Gastroesophageal sphincter (tissue), 4 donors: ENCODE measurements around the gene RPRD1B. TPM values are rescaled to one million over a fixed set of nuclear protein-coding genes. Genes with fewer than 3 reads are reported as not detected.

ENCODE experiments used
- ATAC-seq: fragments of 150-250 bp; one replicate; pipeline ENCODE4 v1.9.1; 2016; ENCODE audit warnings: mild to moderate bottlenecking, moderate library complexity
- H3K27ac ChIP-seq, 4 donors: fragments of 200-600 bp; sonication (generic) in 3 of 4; 1 replicate in 3 of 4; 2 replicates in 1 of 4; pipeline ENCODE4 v1.5.1; 2016 to 2019
- H3K27me3 ChIP-seq: fragments of 200-600 bp; sonication (generic); one replicate; pipeline ENCODE4 v1.5.1; 2019
- H3K36me3 ChIP-seq, 2 donors: fragments of 200-600 bp; sonication (generic); one replicate each; pipeline ENCODE4 v1.5.1; 2019; ENCODE audit warnings: control low read depth in 1 of 2
- H3K4me1 ChIP-seq, 3 donors: fragments of 200-600 bp; sonication (generic); 1 replicate in 2 of 3; 2 replicates in 1 of 3; pipeline ENCODE4 v1.5.1; 2016 to 2019; ENCODE audit warnings: control low read depth in 2 of 3
- H3K4me3 ChIP-seq, 2 donors: fragments of 200-600 bp; sonication (generic); one replicate each; pipeline ENCODE4 v1.5.1; 2019; ENCODE audit warnings: mild to moderate bottlenecking in 1 of 2, moderate library complexity in 1 of 2
- H3K9me3 ChIP-seq, 3 donors: fragments of 200-600 bp; sonication (generic); one replicate each; pipeline ENCODE4 v1.5.1; 2017 to 2019; ENCODE audit warnings: control low read depth in 2 of 3
- EP300 ChIP-seq: sonication (generic); formaldehyde crosslinking; IDR thresholded peaks from one replicate; pipeline ENCODE4 v1.6.1; 2017; ENCODE audit warnings: antibody characterized with exemption, mild to moderate bottlenecking
- POLR2A ChIP-seq, 2 donors: fragments of 450-650 bp; IDR thresholded peaks; one replicate each; pipeline ENCODE4 v1.6.1; 2017; ENCODE audit warnings: antibody characterized with exemption in 2 of 2, mild to moderate bottlenecking in 2 of 2, moderate library complexity in 1 of 2
- POLR2AphosphoS5 ChIP-seq: sonication (generic); formaldehyde crosslinking; IDR thresholded peaks from one replicate; pipeline ENCODE4 v1.6.1; 2017; ENCODE audit warnings: antibody characterized with exemption
- WGBS, 2 donors: methylation state at CpG; one replicate each; pipeline ENCODE4 v1.1.5; 2018; ENCODE audit warnings: low coverage in 1 of 2; 5-methylcytosine and 5-hydroxymethylcytosine counted together
- total RNA-seq, 4 donors: library from RNA; depleted of rRNA; stranded (reverse); fragments of >200 nt; gene quantifications; one replicate each; pipeline ENCODE4 v1.1.0, GENCODE V29; 2016
- TF ChIP-seq, protein P1 (sequence below), 4 experiments: fragments of 200-600 bp in 2 of 4; fragments of 450-650 bp in 2 of 4; sonication (generic) in 1 of 4; IDR thresholded peaks; one replicate each; pipeline ENCODE4 v1.5.1; 2017 to 2019; ENCODE audit warnings: antibody characterized with exemption in 4 of 4, mild to moderate bottlenecking in 2 of 4, moderate library complexity in 2 of 4

The RPRD1B gene
- total RNA-seq, 4 donors from 2014 or later, result 17.1 to 26.8 (median 23.7) TPM

- Histone ChIP-seq H3K4me3 (no peak overlapping the region), H3K4me1 (peaks cover 5 to 64% (median 8%) of the 10 kb centered on the region in 3 donors), H3K27ac (peak overlapping the region; percentile 80 to 90 (median 86)), H3K36me3 (peaks cover 0 to 31% of the 10 kb centered on the region in 2 donors), H3K27me3 (no peaks in the 10 kb centered on the region), H3K9me3 (no peaks in the 10 kb centered on the region)
- TF ChIP-seq POLR2A (IDR thresholded peaks at IDR 0.05), result no peak
- no peak for TF ChIP-seq POLR2AphosphoS5
- TF ChIP-seq, protein P1, sequence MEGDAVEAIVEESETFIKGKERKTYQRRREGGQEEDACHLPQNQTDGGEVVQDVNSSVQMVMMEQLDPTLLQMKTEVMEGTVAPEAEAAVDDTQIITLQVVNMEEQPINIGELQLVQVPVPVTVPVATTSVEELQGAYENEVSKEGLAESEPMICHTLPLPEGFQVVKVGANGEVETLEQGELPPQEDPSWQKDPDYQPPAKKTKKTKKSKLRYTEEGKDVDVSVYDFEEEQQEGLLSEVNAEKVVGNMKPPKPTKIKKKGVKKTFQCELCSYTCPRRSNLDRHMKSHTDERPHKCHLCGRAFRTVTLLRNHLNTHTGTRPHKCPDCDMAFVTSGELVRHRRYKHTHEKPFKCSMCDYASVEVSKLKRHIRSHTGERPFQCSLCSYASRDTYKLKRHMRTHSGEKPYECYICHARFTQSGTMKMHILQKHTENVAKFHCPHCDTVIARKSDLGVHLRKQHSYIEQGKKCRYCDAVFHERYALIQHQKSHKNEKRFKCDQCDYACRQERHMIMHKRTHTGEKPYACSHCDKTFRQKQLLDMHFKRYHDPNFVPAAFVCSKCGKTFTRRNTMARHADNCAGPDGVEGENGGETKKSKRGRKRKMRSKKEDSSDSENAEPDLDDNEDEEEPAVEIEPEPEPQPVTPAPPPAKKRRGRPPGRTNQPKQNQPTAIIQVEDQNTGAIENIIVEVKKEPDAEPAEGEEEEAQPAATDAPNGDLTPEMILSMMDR (IDR thresholded peaks at IDR 0.05), result no peak
- TF ChIP-seq EP300, result no peak
- ATAC-seq, result no peak
These were observed 49.3 kb downstream of the RPRD1B start for GRCh38 chr20:38082894-38083293.

GRCh38 chr20:38083338-38084048, 49.9 kb downstream of the RPRD1B start:
- WGBS, 2 donors, result 25 to 33% methylated on average over 3 to 12 of the region's 12 CpGs
- Histone ChIP-seq H3K4me3 (no peak overlapping the region), H3K27me3 (no peaks in the 10 kb centered on the region), H3K9me3 (no peaks in the 10 kb centered on the region), H3K4me1 (peaks cover 5 to 64% (median 8%) of the 10 kb centered on the region in 3 donors), H3K27ac (peak overlapping the region; percentile 80 to 90 (median 86)), H3K36me3 (peaks cover 0 to 37% of the 10 kb centered on the region in 2 donors)
- TF ChIP-seq, protein P1 (IDR thresholded peaks at IDR 0.05), result no peak
- no peak for TF ChIP-seq POLR2AphosphoS5
- TF ChIP-seq EP300, result no peak
- TF ChIP-seq POLR2A (IDR thresholded peaks at IDR 0.05), result no peak
- no peak for ATAC-seq

- TF ChIP-seq, protein P1 (IDR thresholded peaks at IDR 0.05), result no peak
- peak; percentile 73 for TF ChIP-seq POLR2AphosphoS5
- no peak for TF ChIP-seq POLR2A (IDR thresholded peaks at IDR 0.05)
- TF ChIP-seq EP300, result no peak
- no peaks in the 10 kb centered on the region for H3K9me3 ChIP-seq
- H3K27ac ChIP-seq, result peak overlapping the region; percentile 80 to 90 (median 86)
- H3K4me3 ChIP-seq, result no peak overlapping the region
- ATAC-seq, result peak; percentile 86
- no peaks in the 10 kb centered on the region for H3K27me3 ChIP-seq
- H3K4me1 ChIP-seq, result peaks cover 5 to 72% (median 8%) of the 10 kb centered on the region in 3 donors
- peaks cover 0 to 39% of the 10 kb centered on the region in 2 donors for H3K36me3 ChIP-seq
- whole genome bisulfite sequencing, 2 donors, result 17 to 27% methylated on average over 3 to 5 of the region's 5 CpGs
These were observed 50.9 kb downstream of the RPRD1B start for GRCh38 chr20:38084425-38084951.

- Histone ChIP-seq H3K36me3 (peaks cover 0 to 43% of the 10 kb centered on the region in 2 donors), H3K27ac (peak overlapping the region; percentile 80 to 90 (median 86)), H3K4me3 (no peak overlapping the region), H3K9me3 (no peaks in the 10 kb centered on the region), H3K4me1 (peaks cover 5 to 78% (median 8%) of the 10 kb centered on the region in 3 donors), H3K27me3 (no peaks in the 10 kb centered on the region)
- ATAC-seq, result peak; percentile 54
- TF ChIP-seq, protein P1 (IDR thresholded peaks at IDR 0.05), result no peak
- TF ChIP-seq POLR2A (IDR thresholded peaks at IDR 0.05), result no peak
- TF ChIP-seq EP300, result no peak
- TF ChIP-seq POLR2AphosphoS5, result no peak
- 36 to 49% methylated on average over 5 to 7 of the region's 10 CpGs for WGBS, 2 donors
These were observed 51.5 kb downstream of the RPRD1B start for GRCh38 chr20:38085026-38085425.

GRCh38 chr20:38089500-38089899, 56.0 kb downstream of the RPRD1B start:
- no peaks in the 10 kb centered on the region for H3K9me3 ChIP-seq
- H3K4me3 ChIP-seq, result no peak overlapping the region
- peak overlapping the region; percentile 41 to 90 (median 84) for H3K27ac ChIP-seq
- H3K27me3 ChIP-seq, result no peaks in the 10 kb centered on the region
- H3K36me3 ChIP-seq, result peaks cover 0 to 47% of the 10 kb centered on the region in 2 donors
- no peak for TF ChIP-seq POLR2AphosphoS5
- no peak for TF ChIP-seq POLR2A (IDR thresholded peaks at IDR 0.05)
- TF ChIP-seq, protein P1 (IDR thresholded peaks at IDR 0.05), result no peak
- TF ChIP-seq EP300, result no peak
- H3K4me1 ChIP-seq, result peaks cover 5 to 98% (median 18%) of the 10 kb centered on the region in 3 donors
- WGBS, 2 donors, result 58% methylated on average over 10 of the region's 10 CpGs
- ATAC-seq, result no peak
